Measurements from ENCODE around the gene THY1. TPM values are rescaled to one million over a fixed set of nuclear protein-coding genes. Genes with fewer than 3 reads are reported as not detected.
"Not testable (repeated sequence)": the region's sequence is repeated elsewhere in the genome, so short reads cannot be mapped to it uniquely, and the experiment has no call there.

Gene THY1
- polyA plus RNA-seq, 1 experiment: 915 TPM

DNA sequence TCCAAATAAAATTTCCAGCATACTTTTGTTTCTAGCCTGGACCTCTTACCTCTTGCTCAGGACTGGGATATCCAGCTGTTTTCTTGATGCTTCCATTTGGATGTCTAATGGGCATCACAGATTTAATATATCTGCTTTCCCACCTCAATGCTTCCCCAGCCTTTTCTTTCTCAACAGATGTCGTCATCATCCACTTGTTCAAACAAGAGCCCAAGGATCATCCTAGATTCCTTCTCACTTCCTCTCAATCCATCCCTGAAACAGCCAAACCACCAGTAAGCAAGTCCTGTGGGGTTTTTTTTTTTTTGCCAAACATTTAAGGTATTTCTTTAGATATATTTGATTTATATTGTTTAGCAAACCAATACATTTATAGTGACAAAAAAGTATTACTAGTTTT lies 12.5 kb downstream of the THY1 start:
- no peak overlapping the region for H3K27ac ChIP-seq (ENCODE audit: low read depth, low read length)
- H3K4me3 ChIP-seq (ENCODE audit: low read depth, low read length): no peak overlapping the region
- TF ChIP-seq, protein P1, sequence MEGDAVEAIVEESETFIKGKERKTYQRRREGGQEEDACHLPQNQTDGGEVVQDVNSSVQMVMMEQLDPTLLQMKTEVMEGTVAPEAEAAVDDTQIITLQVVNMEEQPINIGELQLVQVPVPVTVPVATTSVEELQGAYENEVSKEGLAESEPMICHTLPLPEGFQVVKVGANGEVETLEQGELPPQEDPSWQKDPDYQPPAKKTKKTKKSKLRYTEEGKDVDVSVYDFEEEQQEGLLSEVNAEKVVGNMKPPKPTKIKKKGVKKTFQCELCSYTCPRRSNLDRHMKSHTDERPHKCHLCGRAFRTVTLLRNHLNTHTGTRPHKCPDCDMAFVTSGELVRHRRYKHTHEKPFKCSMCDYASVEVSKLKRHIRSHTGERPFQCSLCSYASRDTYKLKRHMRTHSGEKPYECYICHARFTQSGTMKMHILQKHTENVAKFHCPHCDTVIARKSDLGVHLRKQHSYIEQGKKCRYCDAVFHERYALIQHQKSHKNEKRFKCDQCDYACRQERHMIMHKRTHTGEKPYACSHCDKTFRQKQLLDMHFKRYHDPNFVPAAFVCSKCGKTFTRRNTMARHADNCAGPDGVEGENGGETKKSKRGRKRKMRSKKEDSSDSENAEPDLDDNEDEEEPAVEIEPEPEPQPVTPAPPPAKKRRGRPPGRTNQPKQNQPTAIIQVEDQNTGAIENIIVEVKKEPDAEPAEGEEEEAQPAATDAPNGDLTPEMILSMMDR (IDR thresholded peaks at IDR 0.05; ENCODE audit: low read depth, low read length): no peak
- peaks cover 3% of the 10 kb centered on the region; the same call in 1 of the 2 replicates for H3K9me3 ChIP-seq (ENCODE audit: control insufficient read depth, insufficient read depth, low read length)
- peaks cover 3% of the 10 kb centered on the region for H3K27me3 ChIP-seq (ENCODE audit: control insufficient read depth, insufficient read depth, low read length)
- ChIA-PET POLR2A (no interaction called here), CTCF (interaction anchor here (0.6 to 2.1 kb wide), 3 partner anchors 54 to 72 kb away, joined by 3 to 7 read pairs (median 4); no protein-coding TSS in a partner anchor)
- DNase-seq (ENCODE audit: low read depth, low spot score): no peak

DNA sequence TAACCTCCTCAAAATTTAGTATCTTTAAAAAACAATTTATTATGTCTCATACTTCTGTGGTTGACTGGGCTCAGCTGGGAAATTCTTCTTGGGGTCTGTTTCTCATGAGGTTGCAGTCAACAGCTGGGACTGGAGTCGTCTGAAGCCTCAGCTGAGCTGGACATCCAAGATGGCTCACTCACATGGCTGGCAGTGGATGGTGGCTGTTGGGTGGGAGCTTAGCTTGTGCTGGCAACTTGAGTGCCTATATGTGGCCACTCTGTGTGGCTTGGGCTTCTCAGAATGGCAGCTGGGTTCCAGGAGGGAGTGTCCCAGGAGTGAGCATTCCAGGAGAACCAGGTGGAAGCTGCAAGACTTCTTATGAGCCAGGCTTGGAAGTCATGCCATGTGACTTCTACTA lies 13.2 kb downstream of the THY1 start:
- CTCF ChIA-PET: interaction anchor here (0.6 to 2.1 kb wide), 4 partner anchors 36 to 71 kb away, joined by 3 to 7 read pairs (median 4); no protein-coding TSS in a partner anchor
- no peak for DNase-seq (ENCODE audit: low read depth, low spot score)
- TF ChIP-seq, protein P1 (IDR thresholded peaks at IDR 0.05; ENCODE audit: low read depth, low read length): no peak
- no peak overlapping the region for H3K27ac ChIP-seq (ENCODE audit: low read depth, low read length)
- peaks cover 3% of the 10 kb centered on the region for H3K27me3 ChIP-seq (ENCODE audit: control insufficient read depth, insufficient read depth, low read length)
- H3K9me3 ChIP-seq (ENCODE audit: control insufficient read depth, insufficient read depth, low read length): 0 out of 2 replicates have a peak, but pooled peaks cover 3% of the 10 kb centered on the region
- POLR2A ChIA-PET: no interaction called here
- no peak overlapping the region for H3K4me3 ChIP-seq (ENCODE audit: low read depth, low read length)

DNA sequence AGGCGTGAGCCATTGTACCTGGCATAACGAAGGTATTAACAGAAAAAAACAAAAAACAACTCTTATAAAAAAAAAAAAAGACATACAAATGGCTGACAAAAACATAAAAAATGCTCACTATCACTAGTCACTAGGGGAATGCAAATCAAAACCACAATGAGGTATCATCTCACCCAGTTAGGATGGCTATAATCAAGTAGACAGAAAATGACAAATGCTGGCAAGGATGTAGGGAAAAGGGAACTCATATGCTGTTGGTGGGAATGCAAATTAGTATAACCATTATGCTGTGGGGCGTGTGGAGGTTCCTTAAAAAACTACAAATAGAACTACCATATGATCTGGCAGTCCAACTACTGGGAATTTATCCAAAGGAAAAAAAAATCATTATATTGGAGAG lies 17.0 kb downstream of the THY1 start:
- no peak overlapping the region for H3K27ac ChIP-seq (ENCODE audit: low read depth, low read length)
- H3K9me3 ChIP-seq (ENCODE audit: control insufficient read depth, insufficient read depth, low read length): no peaks in the 10 kb centered on the region
- TF ChIP-seq, protein P1 (IDR thresholded peaks at IDR 0.05; ENCODE audit: low read depth, low read length): no peak
- peaks cover 3% of the 10 kb centered on the region for H3K27me3 ChIP-seq (ENCODE audit: control insufficient read depth, insufficient read depth, low read length)
- POLR2A ChIA-PET: interaction anchor here (0.6 kb wide), 1 partner anchor 52 kb away, joined by 3 read pairs; no protein-coding TSS in a partner anchor
- CTCF ChIA-PET: no interaction called here
- no peak for DNase-seq (ENCODE audit: low read depth, low spot score)
- H3K4me3 ChIP-seq (ENCODE audit: low read depth, low read length): no peak overlapping the region

DNA sequence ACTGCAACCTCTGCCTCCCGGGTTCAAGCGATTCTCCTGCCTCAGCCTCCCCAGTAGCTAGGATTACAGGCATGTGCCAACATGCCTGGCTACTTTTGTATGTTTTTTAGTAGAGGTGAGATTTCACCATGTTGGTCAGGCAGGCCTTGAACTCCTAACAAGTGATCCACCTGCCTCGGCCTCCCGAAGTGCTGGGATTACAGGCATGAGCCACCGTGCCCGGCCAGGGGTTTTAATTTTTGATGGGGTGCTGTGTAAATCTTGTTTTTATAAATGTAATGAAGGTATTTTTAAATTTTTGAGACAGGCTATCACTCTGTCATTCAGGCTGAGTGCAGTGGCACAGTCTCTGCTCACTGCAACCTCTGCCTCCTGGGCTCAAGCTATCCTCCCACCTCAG lies 17.5 kb downstream of the THY1 start:
- not testable (repeated sequence) for DNase-seq (ENCODE audit: low read depth, low spot score); H3K27ac ChIP-seq (ENCODE audit: low read depth, low read length); H3K27me3 ChIP-seq (ENCODE audit: control insufficient read depth, insufficient read depth, low read length); H3K9me3 ChIP-seq (ENCODE audit: control insufficient read depth, insufficient read depth, low read length); H3K4me3 ChIP-seq (ENCODE audit: low read depth, low read length)
- ChIA-PET POLR2A (interaction anchor here (0.6 to 1.0 kb wide), 4 partner anchors 51 to 1994 kb away, joined by 3 to 5 read pairs (median 3); no protein-coding TSS in a partner anchor), CTCF (interaction anchor here (1.0 kb wide), 1 partner anchor 49 kb away, joined by 3 read pairs; no protein-coding TSS in a partner anchor)

DNA sequence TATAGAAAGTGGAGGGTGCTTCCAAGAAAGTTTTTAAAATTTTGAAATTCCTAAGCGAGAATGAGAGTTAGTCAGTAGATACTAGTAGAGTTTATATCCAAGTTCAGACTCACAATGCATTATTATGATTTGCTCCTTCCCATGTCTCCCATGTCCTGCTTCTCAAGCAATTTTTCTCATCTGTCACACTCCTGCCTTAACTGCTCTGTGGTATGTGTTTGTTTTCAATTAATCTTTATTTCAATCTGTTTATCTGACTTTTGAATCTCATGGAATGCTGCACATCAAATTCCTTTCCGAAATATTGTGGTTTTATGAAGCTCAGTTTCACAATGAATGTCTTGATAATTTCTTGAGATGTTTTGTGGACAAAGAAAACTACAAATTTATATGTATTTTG lies 18.1 kb downstream of the THY1 start:
- Histone ChIP-seq H3K27ac (ENCODE audit: low read depth, low read length) (no peak overlapping the region), H3K4me3 (ENCODE audit: low read depth, low read length) (no peak overlapping the region), H3K27me3 (ENCODE audit: control insufficient read depth, insufficient read depth, low read length) (peaks cover 3% of the 10 kb centered on the region), H3K9me3 (ENCODE audit: control insufficient read depth, insufficient read depth, low read length) (peaks cover 2% of the 10 kb centered on the region; the same call in 1 of the 2 replicates)
- DNase-seq (ENCODE audit: low read depth, low spot score): no peak
- POLR2A ChIA-PET: interaction anchor here (0.7 to 1.0 kb wide), 2 partner anchors 70 to 1610 kb away, joined by 3 read pairs; no protein-coding TSS in a partner anchor
- TF ChIP-seq, protein P1 (IDR thresholded peaks at IDR 0.05; ENCODE audit: low read depth, low read length): no peak
- CTCF ChIA-PET: interaction anchor here (1.0 kb wide), 1 partner anchor 49 kb away, joined by 3 read pairs; no protein-coding TSS in a partner anchor
